HepG2 (cell line): ENCODE results near the gene GLB1L. TPM values are rescaled to one million over a fixed set of nuclear protein-coding genes. Genes with fewer than 3 reads are reported as not detected.

Experiments used
- ATF6 ChIP-seq: sonication (generic); formaldehyde crosslinking; conservative IDR thresholded peaks from 2 replicates; pipeline ENCODE4 v1.4.0; 2020; ENCODE audit warnings: missing genetic modification reagents
- PAF1 ChIP-seq: IDR thresholded peaks from 2 replicates; pipeline ENCODE4 v1.6.1; 2016; ENCODE audit warnings: missing genetic modification reagents, missing compliant biosample characterization
- PTBP1 ChIP-seq: fragments of 200-400 bp; formaldehyde crosslinking; IDR thresholded peaks from 2 replicates; pipeline ENCODE4 v1.6.1; 2018; ENCODE audit warnings: low read length, low read depth; ENCODE audit not compliant: poor library complexity, severe bottlenecking
- SMAD3 ChIP-seq: sonication (generic); formaldehyde crosslinking; IDR thresholded peaks from 2 replicates; pipeline ENCODE4 v1.4.0; 2020; ENCODE audit warnings: missing genetic modification reagents
- ZBTB43 ChIP-seq: sonication (generic); formaldehyde crosslinking; conservative IDR thresholded peaks from 2 replicates; pipeline ENCODE4 v1.4.0; 2020; ENCODE audit warnings: missing genetic modification reagents
- ZNF136 ChIP-seq: sonication (generic); formaldehyde crosslinking; IDR thresholded peaks from 2 replicates; pipeline ENCODE4 v1.8.1; 2022; ENCODE audit warnings: low read depth, mild to moderate bottlenecking, moderate library complexity, missing genetic modification reagents
- ZNF414 ChIP-seq: sonication (generic); formaldehyde crosslinking; IDR thresholded peaks from 2 replicates; pipeline ENCODE4 v1.5.0; 2020; ENCODE audit warnings: missing genetic modification reagents
- ZNF496 ChIP-seq: sonication (generic); formaldehyde crosslinking; IDR thresholded peaks from 2 replicates; pipeline ENCODE4 v1.8.1; 2023; ENCODE audit warnings: mild to moderate bottlenecking, moderate library complexity, missing genetic modification reagents; ENCODE audit not compliant: insufficient replicate concordance
- ZNF879 ChIP-seq: sonication (generic); formaldehyde crosslinking; IDR thresholded peaks from 2 replicates; pipeline ENCODE4 v1.8.1; 2023; ENCODE audit warnings: missing genetic modification reagents
- polyA plus RNA-seq, 8 experiments: library from polyadenylated mRNA; depleted of rRNA in 3 of 8; stranded (reverse) in 7 of 8; unstranded in 1 of 8; fragments of >200 nt; fragmentation: Illumina TruSeq in 4 of 8; extraction: Trizol in 4 of 8; gene quantifications; 2 replicates each; pipeline versions ENCODE4 v1.2.1 to v1.2.3, GENCODE V29; 2011 to 2016; ENCODE audit warnings: low read depth in 4 of 8, missing spikeins in 1 of 8, mixed read lengths in 1 of 8; ENCODE audit not compliant: insufficient read depth in 1 of 8
- total RNA-seq, 5 experiments: library from RNA; depleted of rRNA; stranded (reverse); fragments of >200 nt; fragmentation: Illumina TruSeq; extraction: Trizol; gene quantifications; 2 replicates each; pipeline ENCODE4 v1.2.3, GENCODE V29; 2016; ENCODE audit warnings: low read depth in 1 of 5
- TF ChIP-seq, protein P1 (sequence below): sonication (generic); formaldehyde crosslinking; conservative IDR thresholded peaks from 2 replicates; pipeline ENCODE4 v1.8.0; 2022; ENCODE audit warnings: low read depth, missing genetic modification reagents
- TF ChIP-seq, protein P2 (sequence below): conservative IDR thresholded peaks from 2 replicates; pipeline ENCODE4 v1.6.1; 2018; ENCODE audit warnings: missing genetic modification reagents
- TF ChIP-seq, protein P3 (sequence below): sonication (generic); formaldehyde crosslinking; IDR thresholded peaks from 2 replicates; pipeline ENCODE4 v1.4.0; 2020; ENCODE audit warnings: missing genetic modification reagents, borderline replicate concordance
- TF ChIP-seq, protein P4 (sequence below): sonication (generic); formaldehyde crosslinking; IDR thresholded peaks from 2 replicates; pipeline ENCODE4 v1.4.0; 2020; ENCODE audit warnings: mild to moderate bottlenecking, missing genetic modification reagents, borderline replicate concordance

GLB1L gene
- total and polyA plus RNA-seq, 2 of the 13 experiments (the other 11 are each of a cell fraction or from before 2014, with no cell fraction given), result 6.8 to 7.3 TPM

GRCh38 chr2:219279151-219279915 is 34.1 kb upstream of the GLB1L start, which contains the start of gene DNAJB2 (continued):
- TF ChIP-seq, protein P1, sequence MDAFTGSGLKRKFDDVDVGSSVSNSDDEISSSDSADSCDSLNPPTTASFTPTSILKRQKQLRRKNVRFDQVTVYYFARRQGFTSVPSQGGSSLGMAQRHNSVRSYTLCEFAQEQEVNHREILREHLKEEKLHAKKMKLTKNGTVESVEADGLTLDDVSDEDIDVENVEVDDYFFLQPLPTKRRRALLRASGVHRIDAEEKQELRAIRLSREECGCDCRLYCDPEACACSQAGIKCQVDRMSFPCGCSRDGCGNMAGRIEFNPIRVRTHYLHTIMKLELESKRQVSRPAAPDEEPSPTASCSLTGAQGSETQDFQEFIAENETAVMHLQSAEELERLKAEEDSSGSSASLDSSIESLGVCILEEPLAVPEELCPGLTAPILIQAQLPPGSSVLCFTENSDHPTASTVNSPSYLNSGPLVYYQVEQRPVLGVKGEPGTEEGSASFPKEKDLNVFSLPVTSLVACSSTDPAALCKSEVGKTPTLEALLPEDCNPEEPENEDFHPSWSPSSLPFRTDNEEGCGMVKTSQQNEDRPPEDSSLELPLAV (CRISPR knock-in tag), result no peak
- TF ChIP-seq ZNF879 (no peak), ZBTB43 (CRISPR knock-in tag) (0 out of 2 replicates have a peak, but pooled peaks have one; percentile 39), PTBP1 (no peak), ZNF496 (CRISPR knock-in tag) (no peak), PAF1 (no peak), ZNF136 (CRISPR knock-in tag) (0 out of 2 replicates have a peak, but pooled peaks have one; percentile 59), ATF6 (CRISPR knock-in tag) (0 out of 2 replicates have a peak, but pooled peaks have one; percentile 59), SMAD3 (CRISPR knock-in tag) (peak; percentile 90), ZNF414 (peak; percentile 83)
- TF ChIP-seq, protein P2, sequence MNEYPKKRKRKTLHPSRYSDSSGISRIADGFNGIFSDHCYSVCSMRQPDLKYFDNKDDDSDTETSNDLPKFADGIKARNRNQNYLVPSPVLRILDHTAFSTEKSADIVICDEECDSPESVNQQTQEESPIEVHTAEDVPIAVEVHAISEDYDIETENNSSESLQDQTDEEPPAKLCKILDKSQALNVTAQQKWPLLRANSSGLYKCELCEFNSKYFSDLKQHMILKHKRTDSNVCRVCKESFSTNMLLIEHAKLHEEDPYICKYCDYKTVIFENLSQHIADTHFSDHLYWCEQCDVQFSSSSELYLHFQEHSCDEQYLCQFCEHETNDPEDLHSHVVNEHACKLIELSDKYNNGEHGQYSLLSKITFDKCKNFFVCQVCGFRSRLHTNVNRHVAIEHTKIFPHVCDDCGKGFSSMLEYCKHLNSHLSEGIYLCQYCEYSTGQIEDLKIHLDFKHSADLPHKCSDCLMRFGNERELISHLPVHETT (CRISPR knock-in tag), result peak; percentile 73; the same call in 1 of the 2 replicates
- TF ChIP-seq, protein P3, sequence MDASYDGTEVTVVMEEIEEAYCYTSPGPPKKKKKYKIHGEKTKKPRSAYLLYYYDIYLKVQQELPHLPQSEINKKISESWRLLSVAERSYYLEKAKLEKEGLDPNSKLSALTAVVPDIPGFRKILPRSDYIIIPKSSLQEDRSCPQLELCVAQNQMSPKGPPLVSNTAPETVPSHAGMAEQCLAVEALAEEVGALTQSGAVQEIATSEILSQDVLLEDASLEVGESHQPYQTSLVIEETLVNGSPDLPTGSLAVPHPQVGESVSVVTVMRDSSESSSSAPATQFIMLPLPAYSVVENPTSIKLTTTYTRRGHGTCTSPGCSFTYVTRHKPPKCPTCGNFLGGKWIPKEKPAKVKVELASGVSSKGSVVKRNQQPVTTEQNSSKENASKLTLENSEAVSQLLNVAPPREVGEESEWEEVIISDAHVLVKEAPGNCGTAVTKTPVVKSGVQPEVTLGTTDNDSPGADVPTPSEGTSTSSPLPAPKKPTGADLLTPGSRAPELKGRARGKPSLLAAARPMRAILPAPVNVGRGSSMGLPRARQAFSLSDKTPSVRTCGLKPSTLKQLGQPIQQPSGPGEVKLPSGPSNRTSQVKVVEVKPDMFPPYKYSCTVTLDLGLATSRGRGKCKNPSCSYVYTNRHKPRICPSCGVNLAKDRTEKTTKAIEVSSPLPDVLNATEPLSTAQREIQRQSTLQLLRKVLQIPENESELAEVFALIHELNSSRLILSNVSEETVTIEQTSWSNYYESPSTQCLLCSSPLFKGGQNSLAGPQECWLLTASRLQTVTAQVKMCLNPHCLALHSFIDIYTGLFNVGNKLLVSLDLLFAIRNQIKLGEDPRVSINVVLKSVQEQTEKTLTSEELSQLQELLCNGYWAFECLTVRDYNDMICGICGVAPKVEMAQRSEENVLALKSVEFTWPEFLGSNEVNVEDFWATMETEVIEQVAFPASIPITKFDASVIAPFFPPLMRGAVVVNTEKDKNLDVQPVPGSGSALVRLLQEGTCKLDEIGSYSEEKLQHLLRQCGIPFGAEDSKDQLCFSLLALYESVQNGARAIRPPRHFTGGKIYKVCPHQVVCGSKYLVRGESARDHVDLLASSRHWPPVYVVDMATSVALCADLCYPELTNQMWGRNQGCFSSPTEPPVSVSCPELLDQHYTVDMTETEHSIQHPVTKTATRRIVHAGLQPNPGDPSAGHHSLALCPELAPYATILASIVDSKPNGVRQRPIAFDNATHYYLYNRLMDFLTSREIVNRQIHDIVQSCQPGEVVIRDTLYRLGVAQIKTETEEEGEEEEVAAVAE, result peak; percentile 60; the same call in 1 of the 2 replicates
- TF ChIP-seq, protein P4, sequence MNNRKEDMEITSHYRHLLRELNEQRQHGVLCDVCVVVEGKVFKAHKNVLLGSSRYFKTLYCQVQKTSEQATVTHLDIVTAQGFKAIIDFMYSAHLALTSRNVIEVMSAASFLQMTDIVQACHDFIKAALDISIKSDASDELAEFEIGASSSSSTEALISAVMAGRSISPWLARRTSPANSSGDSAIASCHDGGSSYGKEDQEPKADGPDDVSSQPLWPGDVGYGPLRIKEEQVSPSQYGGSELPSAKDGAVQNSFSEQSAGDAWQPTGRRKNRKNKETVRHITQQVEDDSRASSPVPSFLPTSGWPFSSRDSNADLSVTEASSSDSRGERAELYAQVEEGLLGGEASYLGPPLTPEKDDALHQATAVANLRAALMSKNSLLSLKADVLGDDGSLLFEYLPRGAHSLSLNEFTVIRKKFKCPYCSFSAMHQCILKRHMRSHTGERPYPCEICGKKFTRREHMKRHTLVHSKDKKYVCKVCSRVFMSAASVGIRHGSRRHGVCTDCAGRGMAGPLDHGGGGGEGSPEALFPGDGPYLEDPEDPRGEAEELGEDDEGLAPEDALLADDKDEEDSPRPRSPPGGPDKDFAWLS (CRISPR knock-in tag), result no peak
